GM21528 (cell line): ENCODE data around the gene PRRX2.
"Not testable (repeated sequence)": the region's sequence is repeated elsewhere in the genome, so short reads cannot be mapped to it uniquely, and the experiment has no call there.

Experiments used
- ATAC-seq: cut with Tn5 transposase; IDR thresholded peaks from one replicate; pipeline ENCODE4 v1.9.1; 2021; ENCODE audit warnings: mild to moderate bottlenecking, moderate library complexity; ENCODE audit not compliant: unreplicated experiment, low FRiP score

PRRX2 gene

GRCh38 chr9:129635099-129636065 lies 30.1 kb upstream of the PRRX2 start:
- ATAC-seq, result no peak

DNA sequence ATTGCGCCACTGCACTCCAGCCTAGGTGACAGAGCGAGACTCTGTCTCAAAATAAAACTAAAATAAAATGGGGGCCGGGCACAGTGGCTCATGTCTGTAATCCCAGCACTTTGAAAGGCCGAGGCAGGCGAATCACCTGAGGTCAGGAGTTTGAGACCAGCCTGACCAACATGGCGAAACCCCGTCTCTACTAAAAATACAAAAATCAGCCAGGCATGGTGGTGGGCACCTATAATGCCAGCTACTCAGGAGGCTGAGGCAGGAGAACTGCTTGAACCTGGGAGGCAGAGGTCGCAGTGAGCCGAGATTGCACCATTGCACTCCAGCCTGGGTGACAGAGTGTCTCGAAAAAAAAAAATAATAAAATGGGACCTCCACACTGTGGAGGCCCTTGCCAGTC lies 29.1 kb upstream of the PRRX2 start:
- not testable (repeated sequence) for ATAC-seq

- ATAC-seq, result no peak
Measured at GRCh38 chr9:129637102-129637501, 28.3 kb upstream of the PRRX2 start.

- no peak for ATAC-seq
Measured at GRCh38 chr9:129637673-129638439, 27.6 kb upstream of the PRRX2 start.

- ATAC-seq, result no peak
Measured at GRCh38 chr9:129639034-129639630, 26.3 kb upstream of the PRRX2 start.

GRCh38 chr9:129639756-129640085 lies 25.7 kb upstream of the PRRX2 start:
- no peak for ATAC-seq

DNA sequence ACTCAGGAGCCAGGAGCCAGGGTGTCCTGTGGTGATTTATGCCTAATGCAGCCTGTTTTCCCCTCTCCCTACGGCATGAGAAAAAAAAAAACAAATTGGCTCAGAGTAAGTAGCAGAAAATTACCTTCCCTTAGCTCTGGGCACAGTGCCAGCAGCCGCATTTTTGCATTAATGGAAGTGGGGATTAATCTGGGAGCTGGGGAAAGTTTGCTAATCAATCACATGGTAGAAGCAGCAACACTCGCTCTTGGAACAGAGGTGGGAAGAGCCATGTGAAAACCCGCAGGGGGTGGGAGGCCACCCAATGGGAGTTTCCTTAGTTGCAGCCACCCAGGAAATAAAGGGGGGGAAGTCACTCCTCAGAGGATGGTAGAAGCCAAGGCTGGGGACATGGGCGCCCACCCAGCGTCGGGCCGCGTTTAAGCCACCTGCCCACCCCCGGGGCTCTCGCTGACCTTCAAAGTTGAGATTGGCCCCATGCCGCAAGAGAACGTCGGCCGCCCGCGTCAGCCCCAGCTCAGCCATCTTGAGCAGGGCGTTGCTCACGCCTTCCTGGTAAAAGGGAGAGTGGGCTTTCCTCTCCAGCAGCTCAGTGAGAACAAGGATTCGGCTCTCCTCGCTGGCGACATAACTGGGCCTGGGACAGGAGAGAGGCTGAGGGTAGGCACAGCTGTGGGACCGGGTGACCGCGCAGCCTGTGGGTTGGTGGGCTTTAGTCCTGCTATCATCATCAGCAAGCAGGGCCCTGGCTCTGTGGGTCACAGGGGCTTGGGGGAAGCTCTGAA lies 25.2 kb upstream of the PRRX2 start:
- ATAC-seq, result no peak

DNA sequence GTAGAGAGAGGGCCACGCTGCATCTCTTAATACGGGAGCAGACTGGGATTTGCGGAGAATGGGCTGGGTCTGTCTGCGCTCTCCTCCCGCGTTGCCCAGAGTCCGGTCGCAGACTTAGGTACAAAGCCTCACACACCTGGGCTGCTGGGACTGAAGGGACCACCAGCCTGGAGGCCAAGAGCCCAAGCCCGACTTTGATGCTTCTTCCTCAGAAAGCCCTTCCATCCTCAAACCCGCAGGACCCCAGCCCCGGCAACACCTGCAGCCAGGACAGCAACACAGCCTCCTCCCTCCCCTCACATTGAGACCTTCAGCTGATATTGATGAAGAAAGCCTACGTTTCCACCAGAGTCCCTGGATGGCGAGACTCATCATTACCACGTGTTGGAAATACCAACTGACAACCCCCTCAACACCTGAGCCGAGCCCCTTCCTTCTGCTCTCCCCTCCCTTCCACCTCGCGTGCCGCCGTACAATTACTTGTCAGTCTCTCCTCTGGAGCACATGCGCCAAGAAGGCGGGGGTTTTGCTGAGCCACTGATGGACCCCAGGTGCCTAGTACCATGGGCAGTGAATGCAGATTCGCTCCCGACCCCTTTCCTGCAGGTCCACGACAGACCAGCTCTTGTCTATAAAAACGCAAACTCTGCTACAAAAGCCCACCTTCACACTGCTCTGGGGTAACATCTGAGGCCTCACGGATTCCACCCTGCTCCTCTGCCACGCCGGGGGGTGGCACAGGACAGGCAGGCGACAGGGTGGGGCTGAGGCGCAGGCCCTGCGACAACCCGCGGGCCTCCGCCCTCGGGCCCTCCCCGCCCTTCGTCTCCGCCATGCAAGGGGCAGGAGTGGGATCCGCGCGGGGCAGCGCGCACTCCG lies 24.3 kb upstream of the PRRX2 start:
- no peak for ATAC-seq

- ATAC-seq, result peak; percentile 80
Measured at GRCh38 chr9:129641750-129642585, 23.5 kb upstream of the PRRX2 start, which contains the start of gene ASB6. ASB6 (minus strand) TSS chr9:129642151; CDS start chr9:129641999, 152 bp downstream.

GRCh38 chr9:129643706-129644105 lies 21.7 kb upstream of the PRRX2 start:
- ATAC-seq, result no peak

DNA sequence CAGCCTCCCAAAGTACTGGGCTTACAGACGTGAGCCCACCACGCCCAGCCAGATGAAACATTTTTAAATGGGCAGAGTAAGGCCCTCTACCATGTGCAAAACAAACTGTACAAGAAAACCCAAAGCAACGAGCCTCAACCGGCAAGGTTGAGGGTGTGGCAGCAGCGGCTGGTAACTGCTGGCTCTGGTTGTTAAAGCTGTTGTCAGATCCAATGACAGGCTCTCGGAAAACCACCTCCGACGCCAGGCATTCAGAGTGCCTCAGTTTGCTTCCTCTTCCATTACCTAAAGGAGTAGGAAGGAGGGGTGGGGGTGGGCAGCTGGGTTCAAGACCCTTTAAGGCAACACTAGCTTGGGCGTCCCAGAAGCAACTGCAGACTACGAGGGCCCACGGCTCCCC lies 21.1 kb upstream of the PRRX2 start:
- no peak for ATAC-seq

DNA sequence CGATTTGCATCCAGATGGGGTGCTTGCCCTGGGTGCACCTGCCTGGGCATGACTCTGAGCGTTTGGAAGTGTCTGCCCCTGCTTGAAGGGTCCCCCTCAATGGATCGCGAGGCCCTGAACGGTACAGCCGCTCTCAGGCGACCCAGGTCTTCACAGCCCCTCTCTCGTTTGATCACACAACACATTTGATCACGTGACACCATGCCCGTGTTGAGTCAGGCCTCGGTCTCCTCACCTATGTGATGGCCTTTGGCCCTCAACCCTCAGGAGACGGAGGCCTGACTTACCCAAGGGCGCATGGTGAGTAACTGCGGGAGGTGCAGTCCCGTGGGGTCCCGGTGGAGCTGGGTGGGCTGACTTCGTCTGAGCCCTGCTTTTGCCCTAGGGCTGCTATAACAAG lies 20.5 kb upstream of the PRRX2 start:
- no peak for ATAC-seq

DNA sequence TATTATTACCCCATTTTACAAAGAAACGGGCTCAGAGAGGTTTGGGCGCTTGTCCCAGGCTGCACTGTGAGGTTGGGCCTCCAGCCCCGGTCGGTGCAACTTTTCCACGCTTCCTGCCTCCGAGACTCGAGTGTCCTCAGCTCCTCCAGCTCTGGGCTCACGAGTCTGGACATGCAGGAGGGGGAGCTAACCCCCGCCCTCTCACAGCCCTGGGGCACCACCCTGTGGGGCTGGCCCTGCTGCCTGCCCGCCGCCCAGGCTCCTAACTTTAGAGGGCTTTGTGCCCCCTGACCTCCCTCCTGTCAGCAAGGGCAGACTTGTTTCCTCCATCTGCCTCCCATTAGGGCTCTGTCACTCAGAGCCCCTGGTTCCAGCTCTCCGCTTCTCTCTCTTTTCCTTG lies 19.2 kb upstream of the PRRX2 start:
- no peak for ATAC-seq

GRCh38 chr9:129646654-129647053 lies 18.8 kb upstream of the PRRX2 start:
- ATAC-seq, result no peak

DNA sequence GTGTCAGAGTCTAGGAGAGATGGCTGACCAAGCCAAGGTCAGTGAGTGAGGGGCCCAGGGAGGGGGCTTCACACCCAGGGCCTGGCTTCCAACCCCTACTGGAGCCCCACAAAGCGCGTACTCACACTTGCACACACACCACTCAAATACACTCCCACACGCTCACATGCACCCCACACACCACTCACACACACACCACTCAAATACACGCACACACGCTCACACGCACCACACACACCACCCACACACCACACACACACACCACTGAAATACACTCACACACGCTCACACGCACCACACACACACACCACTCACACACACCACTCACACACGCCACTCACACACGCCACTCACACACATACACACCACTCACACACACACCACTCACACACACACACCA lies 17.8 kb upstream of the PRRX2 start:
- ATAC-seq, result no peak

DNA sequence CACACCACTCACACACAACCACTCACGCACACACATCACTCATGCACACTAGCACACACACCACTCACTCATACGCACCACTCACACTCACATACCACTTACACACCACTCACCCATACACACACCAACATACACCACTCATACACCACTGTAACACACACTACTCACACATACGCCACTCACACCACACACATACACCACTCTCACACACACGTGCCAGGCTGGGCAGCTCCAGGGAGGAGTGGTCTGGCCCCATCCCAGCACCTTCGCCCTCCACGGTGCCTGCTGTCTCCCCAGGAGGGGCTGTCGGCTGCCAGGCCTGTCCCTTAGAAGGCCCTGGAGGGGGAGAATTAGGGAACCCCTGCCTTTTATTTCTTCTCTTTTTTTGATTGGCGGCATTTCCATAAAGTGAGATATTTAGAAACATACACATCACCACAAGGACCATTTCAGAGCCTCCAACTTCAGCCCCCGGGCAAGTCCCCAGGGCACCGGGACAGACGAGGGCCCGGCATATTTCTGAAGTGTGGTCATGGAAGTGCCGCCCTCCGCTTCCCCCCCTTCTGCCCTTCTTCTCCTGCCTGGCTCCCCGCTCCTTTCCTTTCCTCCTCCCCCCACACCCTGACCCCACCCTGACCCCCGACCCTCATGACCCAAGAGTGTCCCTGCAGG lies 17.2 kb upstream of the PRRX2 start:
- no peak for ATAC-seq

DNA sequence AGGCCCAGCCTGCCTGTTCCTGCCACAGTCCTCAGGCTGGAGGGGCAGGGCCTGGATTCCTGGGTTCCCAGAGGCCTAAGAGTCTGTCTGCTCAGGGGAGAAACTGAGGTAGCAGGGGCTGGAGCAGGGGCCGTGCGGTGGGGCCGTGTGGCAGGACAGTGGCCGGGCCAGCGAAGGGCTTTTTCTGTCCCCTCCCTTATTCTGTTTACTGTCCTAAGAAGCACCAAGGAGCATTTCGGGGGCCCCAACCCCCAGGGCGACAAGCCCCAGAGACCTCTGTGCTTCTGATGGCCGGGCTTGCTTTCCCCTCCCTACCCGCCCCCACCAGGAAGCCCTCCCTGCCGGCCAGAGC lies 16.7 kb upstream of the PRRX2 start:
- no peak for ATAC-seq
